Measurements from ENCODE around the gene LUZP2. TPM values are rescaled to one million over a fixed set of nuclear protein-coding genes. Genes with fewer than 3 reads are reported as not detected.

LUZP2 gene
- total and polyA plus RNA-seq, 4 donors, result 0.05 TPM; not detected in 3

GRCh38 chr11:24497831-24498230 lies 978 bp downstream of the LUZP2 start:
- 58% methylated on average over 3 of the region's 3 CpGs for WGBS
- peaks cover 0 to 8% (median 6%) of the 10 kb centered on the region in 4 donors for H3K4me1 ChIP-seq (ENCODE audit: control insufficient read depth in 4 of 4, insufficient read depth in 4 of 4, low read length in 3 of 4)
- no peaks in the 10 kb centered on the region for H3K9me3 ChIP-seq (ENCODE audit: control insufficient read depth in 4 of 4, low read length in 3 of 4)
- no peaks in the 10 kb centered on the region for H3K36me3 ChIP-seq (ENCODE audit: control insufficient read depth in 4 of 4, insufficient read depth in 3 of 4, low read depth in 1 of 4, low read length in 3 of 4)
- no peak overlapping the region for H3K4me3 ChIP-seq (ENCODE audit: low read depth in 1 of 3, low read length in 3 of 3)
- H3K27ac ChIP-seq (ENCODE audit: low read depth in 1 of 2, low read length in 2 of 2), result no peak overlapping the region
- H3K9ac ChIP-seq (ENCODE audit: low read depth in 1 of 2, low read length in 2 of 2), result no peak overlapping the region
- peaks cover 0 to 2% (median under 1%) of the 10 kb centered on the region in 4 donors for H3K27me3 ChIP-seq (ENCODE audit: control insufficient read depth in 4 of 4, insufficient read depth in 4 of 4, low read length in 3 of 4)
- TF ChIP-seq RXRA (IDR thresholded peaks at IDR 0.05), result no peak
- TF ChIP-seq RAD21 (IDR thresholded peaks at IDR 0.05), result no peak
- TF ChIP-seq, protein P1, sequence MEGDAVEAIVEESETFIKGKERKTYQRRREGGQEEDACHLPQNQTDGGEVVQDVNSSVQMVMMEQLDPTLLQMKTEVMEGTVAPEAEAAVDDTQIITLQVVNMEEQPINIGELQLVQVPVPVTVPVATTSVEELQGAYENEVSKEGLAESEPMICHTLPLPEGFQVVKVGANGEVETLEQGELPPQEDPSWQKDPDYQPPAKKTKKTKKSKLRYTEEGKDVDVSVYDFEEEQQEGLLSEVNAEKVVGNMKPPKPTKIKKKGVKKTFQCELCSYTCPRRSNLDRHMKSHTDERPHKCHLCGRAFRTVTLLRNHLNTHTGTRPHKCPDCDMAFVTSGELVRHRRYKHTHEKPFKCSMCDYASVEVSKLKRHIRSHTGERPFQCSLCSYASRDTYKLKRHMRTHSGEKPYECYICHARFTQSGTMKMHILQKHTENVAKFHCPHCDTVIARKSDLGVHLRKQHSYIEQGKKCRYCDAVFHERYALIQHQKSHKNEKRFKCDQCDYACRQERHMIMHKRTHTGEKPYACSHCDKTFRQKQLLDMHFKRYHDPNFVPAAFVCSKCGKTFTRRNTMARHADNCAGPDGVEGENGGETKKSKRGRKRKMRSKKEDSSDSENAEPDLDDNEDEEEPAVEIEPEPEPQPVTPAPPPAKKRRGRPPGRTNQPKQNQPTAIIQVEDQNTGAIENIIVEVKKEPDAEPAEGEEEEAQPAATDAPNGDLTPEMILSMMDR (IDR thresholded peaks at IDR 0.05; ENCODE audit: low read depth, low read length, missing input control), result no peak
- TF ChIP-seq FOXA2 (IDR thresholded peaks at IDR 0.05), result no peak
- TF ChIP-seq, protein P2, sequence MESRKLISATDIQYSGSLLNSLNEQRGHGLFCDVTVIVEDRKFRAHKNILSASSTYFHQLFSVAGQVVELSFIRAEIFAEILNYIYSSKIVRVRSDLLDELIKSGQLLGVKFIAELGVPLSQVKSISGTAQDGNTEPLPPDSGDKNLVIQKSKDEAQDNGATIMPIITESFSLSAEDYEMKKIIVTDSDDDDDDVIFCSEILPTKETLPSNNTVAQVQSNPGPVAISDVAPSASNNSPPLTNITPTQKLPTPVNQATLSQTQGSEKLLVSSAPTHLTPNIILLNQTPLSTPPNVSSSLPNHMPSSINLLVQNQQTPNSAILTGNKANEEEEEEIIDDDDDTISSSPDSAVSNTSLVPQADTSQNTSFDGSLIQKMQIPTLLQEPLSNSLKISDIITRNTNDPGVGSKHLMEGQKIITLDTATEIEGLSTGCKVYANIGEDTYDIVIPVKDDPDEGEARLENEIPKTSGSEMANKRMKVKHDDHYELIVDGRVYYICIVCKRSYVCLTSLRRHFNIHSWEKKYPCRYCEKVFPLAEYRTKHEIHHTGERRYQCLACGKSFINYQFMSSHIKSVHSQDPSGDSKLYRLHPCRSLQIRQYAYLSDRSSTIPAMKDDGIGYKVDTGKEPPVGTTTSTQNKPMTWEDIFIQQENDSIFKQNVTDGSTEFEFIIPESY (IDR thresholded peaks at IDR 0.05), result no peak
- TF ChIP-seq YY1 (IDR thresholded peaks at IDR 0.05), result no peak
- no peak for TF ChIP-seq SP1 (IDR thresholded peaks at IDR 0.05)
- TF ChIP-seq HNF4G (IDR thresholded peaks at IDR 0.05), result no peak
- no peak for TF ChIP-seq MAX (IDR thresholded peaks at IDR 0.05)
- TF ChIP-seq JUND (IDR thresholded peaks at IDR 0.05), result no peak
- no peak for TF ChIP-seq EGR1 (IDR thresholded peaks at IDR 0.05; ENCODE audit: low read depth in 2 of 2)
- TF ChIP-seq, protein P3, sequence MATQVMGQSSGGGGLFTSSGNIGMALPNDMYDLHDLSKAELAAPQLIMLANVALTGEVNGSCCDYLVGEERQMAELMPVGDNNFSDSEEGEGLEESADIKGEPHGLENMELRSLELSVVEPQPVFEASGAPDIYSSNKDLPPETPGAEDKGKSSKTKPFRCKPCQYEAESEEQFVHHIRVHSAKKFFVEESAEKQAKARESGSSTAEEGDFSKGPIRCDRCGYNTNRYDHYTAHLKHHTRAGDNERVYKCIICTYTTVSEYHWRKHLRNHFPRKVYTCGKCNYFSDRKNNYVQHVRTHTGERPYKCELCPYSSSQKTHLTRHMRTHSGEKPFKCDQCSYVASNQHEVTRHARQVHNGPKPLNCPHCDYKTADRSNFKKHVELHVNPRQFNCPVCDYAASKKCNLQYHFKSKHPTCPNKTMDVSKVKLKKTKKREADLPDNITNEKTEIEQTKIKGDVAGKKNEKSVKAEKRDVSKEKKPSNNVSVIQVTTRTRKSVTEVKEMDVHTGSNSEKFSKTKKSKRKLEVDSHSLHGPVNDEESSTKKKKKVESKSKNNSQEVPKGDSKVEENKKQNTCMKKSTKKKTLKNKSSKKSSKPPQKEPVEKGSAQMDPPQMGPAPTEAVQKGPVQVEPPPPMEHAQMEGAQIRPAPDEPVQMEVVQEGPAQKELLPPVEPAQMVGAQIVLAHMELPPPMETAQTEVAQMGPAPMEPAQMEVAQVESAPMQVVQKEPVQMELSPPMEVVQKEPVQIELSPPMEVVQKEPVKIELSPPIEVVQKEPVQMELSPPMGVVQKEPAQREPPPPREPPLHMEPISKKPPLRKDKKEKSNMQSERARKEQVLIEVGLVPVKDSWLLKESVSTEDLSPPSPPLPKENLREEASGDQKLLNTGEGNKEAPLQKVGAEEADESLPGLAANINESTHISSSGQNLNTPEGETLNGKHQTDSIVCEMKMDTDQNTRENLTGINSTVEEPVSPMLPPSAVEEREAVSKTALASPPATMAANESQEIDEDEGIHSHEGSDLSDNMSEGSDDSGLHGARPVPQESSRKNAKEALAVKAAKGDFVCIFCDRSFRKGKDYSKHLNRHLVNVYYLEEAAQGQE (IDR thresholded peaks at IDR 0.05), result no peak
- no peak for TF ChIP-seq GABPA (IDR thresholded peaks at IDR 0.05 in 1 of 2, conservative IDR thresholded peaks at IDR 0.05 in 1 of 2)
- no peak for TF ChIP-seq FOXA1 (IDR thresholded peaks at IDR 0.05)
- TF ChIP-seq TAF1 (conservative IDR thresholded peaks at IDR 0.05), result no peak
- TF ChIP-seq HNF4A (conservative IDR thresholded peaks at IDR 0.05), result no peak
- TF ChIP-seq, protein P4, sequence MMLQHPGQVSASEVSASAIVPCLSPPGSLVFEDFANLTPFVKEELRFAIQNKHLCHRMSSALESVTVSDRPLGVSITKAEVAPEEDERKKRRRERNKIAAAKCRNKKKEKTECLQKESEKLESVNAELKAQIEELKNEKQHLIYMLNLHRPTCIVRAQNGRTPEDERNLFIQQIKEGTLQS (IDR thresholded peaks at IDR 0.05), result no peak
- DNase-seq (ENCODE audit: low spot score), result no peak

Measured in liver (tissue), 9 donors.